Activated CD8-positive, alpha-beta T cell treated with anti-CD3 and anti-CD28 coated beads for 36 hours (primary cell): ENCODE data around the gene COPS7A. TPM values are rescaled to one million over a fixed set of nuclear protein-coding genes. Genes with fewer than 3 reads are reported as not detected.

Experiments
- ATAC-seq: fragments of 200-7000 bp; cut with Tn5 transposase; one replicate; pipeline ENCODE4 v1.10.0; 2021; ENCODE audit warnings: mild to moderate bottlenecking, moderate library complexity
- CTCF ChIA-PET: fragments of 350-600 bp; sonication (Branson Sonifier 250); formaldehyde crosslinking; loops from one replicate; lab custom pipeline; 2021; ENCODE audit warnings: antibody characterized with exemption; lab: Charles Lee
- POLR2A ChIA-PET: fragments of 350-600 bp; sonication (Branson Sonifier 250); formaldehyde crosslinking; loops from one replicate; lab custom pipeline; 2021; ENCODE audit warnings: antibody characterized with exemption; lab: Charles Lee
- DNase-seq: peaks from one replicate; pipeline ENCODE4 v3.0.0-alpha.2; 2020
- H3K27ac Mint-ChIP-seq: one replicate; pipeline ENCODE4 v1.8.0; 2021; ENCODE audit warnings: mild to moderate bottlenecking, mixed read lengths
- H3K27me3 Mint-ChIP-seq: one replicate; pipeline ENCODE4 v1.8.0; 2021; ENCODE audit warnings: mixed read lengths
- H3K36me3 Mint-ChIP-seq: one replicate; pipeline ENCODE4 v1.8.0; 2021; ENCODE audit warnings: low read depth, mixed read lengths
- H3K4me1 Mint-ChIP-seq: one replicate; pipeline ENCODE4 v1.8.0; 2021; ENCODE audit warnings: low read depth, mixed read lengths
- H3K4me3 Mint-ChIP-seq: one replicate; pipeline ENCODE4 v1.8.0; 2021; ENCODE audit warnings: mild to moderate bottlenecking, moderate library complexity, mixed read lengths
- H3K9me3 Mint-ChIP-seq: one replicate; pipeline ENCODE4 v1.8.0; 2021; ENCODE audit warnings: mixed read lengths
- intact Hi-C: fragments of 100-400 bp; cut with micrococcal nuclease; formaldehyde crosslinking; loops from one replicate; pipeline ENCODE4 v1.10.0; 2022
- total RNA-seq, 2 experiments: library from RNA; stranded (reverse); gene quantifications; one replicate each; pipeline ENCODE4 v1.2.3, GENCODE V29; 2021
- TF ChIP-seq, protein P1 (sequence below): fragments of 200-600 bp; IDR thresholded peaks from one replicate; pipeline ENCODE4 v1.8.0; 2022; ENCODE audit warnings: antibody characterized with exemption, mild to moderate bottlenecking

The COPS7A gene
- total RNA-seq, 2 experiments from 2014 or later = 35.9 to 38.8 TPM

GRCh38 chr12:6693832-6694355 lies 30.0 kb upstream of the COPS7A start:
- ChIA-PET POLR2A (interaction anchor here (1.3 kb wide), 1 partner anchor 174 kb away, joined by 3 read pairs; the partner anchor contains the start of gene TPI1), CTCF (interaction anchor here (2.0 kb wide), 1 partner anchor 10 kb away, joined by 9 read pairs; no protein-coding TSS in a partner anchor)
- no peaks in the 10 kb centered on the region for H3K9me3 Mint-ChIP-seq
- H3K4me1 Mint-ChIP-seq = peaks cover 10% of the 10 kb centered on the region
- H3K36me3 Mint-ChIP-seq = no peaks in the 10 kb centered on the region
- no peak for DNase-seq
- no peak for ATAC-seq
- intact Hi-C loops = no loop called here
- TF ChIP-seq, protein P1, sequence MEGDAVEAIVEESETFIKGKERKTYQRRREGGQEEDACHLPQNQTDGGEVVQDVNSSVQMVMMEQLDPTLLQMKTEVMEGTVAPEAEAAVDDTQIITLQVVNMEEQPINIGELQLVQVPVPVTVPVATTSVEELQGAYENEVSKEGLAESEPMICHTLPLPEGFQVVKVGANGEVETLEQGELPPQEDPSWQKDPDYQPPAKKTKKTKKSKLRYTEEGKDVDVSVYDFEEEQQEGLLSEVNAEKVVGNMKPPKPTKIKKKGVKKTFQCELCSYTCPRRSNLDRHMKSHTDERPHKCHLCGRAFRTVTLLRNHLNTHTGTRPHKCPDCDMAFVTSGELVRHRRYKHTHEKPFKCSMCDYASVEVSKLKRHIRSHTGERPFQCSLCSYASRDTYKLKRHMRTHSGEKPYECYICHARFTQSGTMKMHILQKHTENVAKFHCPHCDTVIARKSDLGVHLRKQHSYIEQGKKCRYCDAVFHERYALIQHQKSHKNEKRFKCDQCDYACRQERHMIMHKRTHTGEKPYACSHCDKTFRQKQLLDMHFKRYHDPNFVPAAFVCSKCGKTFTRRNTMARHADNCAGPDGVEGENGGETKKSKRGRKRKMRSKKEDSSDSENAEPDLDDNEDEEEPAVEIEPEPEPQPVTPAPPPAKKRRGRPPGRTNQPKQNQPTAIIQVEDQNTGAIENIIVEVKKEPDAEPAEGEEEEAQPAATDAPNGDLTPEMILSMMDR = no peak
- H3K27ac Mint-ChIP-seq = no peak overlapping the region
- H3K27me3 Mint-ChIP-seq = peaks cover 7% of the 10 kb centered on the region
- no peak overlapping the region for H3K4me3 Mint-ChIP-seq

GRCh38 chr12:6694701-6695100 lies 29.1 kb upstream of the COPS7A start:
- H3K27ac Mint-ChIP-seq = no peak overlapping the region

GRCh38 chr12:6695313-6696045 lies 28.4 kb upstream of the COPS7A start:
- Mint-ChIP-seq H3K4me3 (no peak overlapping the region), H3K27ac (no peak overlapping the region), H3K9me3 (no peaks in the 10 kb centered on the region), H3K4me1 (peaks cover 14% of the 10 kb centered on the region), H3K27me3 (peaks cover 15% of the 10 kb centered on the region), H3K36me3 (no peaks in the 10 kb centered on the region)
- intact Hi-C loops = no loop called here
- ChIA-PET CTCF (interaction anchor here (0.7 to 0.9 kb wide), 2 partner anchors 82 to 156 kb away, joined by 3 read pairs; no protein-coding TSS in a partner anchor), POLR2A (interaction anchor here (0.8 to 2.5 kb wide), 3 partner anchors 12 to 156 kb away, joined by 3 to 7 read pairs (median 4); no protein-coding TSS in a partner anchor)
- DNase-seq (no peak), ATAC-seq (no peak)
- TF ChIP-seq, protein P1 = no peak

More at GRCh38 chr12:6694701-6695100, 29.1 kb upstream of the COPS7A start:
- ChIA-PET CTCF (no interaction called here), POLR2A (no interaction called here)
- ATAC-seq (no peak), DNase-seq (no peak)
- intact Hi-C loops = no loop called here
- Mint-ChIP-seq H3K27me3 (peaks cover 14% of the 10 kb centered on the region), H3K9me3 (no peaks in the 10 kb centered on the region), H3K4me3 (no peak overlapping the region), H3K36me3 (no peaks in the 10 kb centered on the region), H3K4me1 (peaks cover 16% of the 10 kb centered on the region)
- TF ChIP-seq, protein P1 = no peak

GRCh38 chr12:6696690-6697583 lies 26.9 kb upstream of the COPS7A start:
- H3K4me1 Mint-ChIP-seq = peaks cover 16% of the 10 kb centered on the region
- intact Hi-C loops = no loop called here
- ChIA-PET CTCF (no interaction called here), POLR2A (interaction anchor here (0.8 to 2.5 kb wide), 3 partner anchors 10 to 62 kb away, joined by 4 to 7 read pairs (median 4); no protein-coding TSS in a partner anchor)
- no peak overlapping the region for H3K27ac Mint-ChIP-seq
- TF ChIP-seq, protein P1 = no peak
- H3K4me3 Mint-ChIP-seq = no peak overlapping the region
- DNase-seq (no peak), ATAC-seq (no peak)
- no peaks in the 10 kb centered on the region for H3K9me3 Mint-ChIP-seq
- H3K27me3 Mint-ChIP-seq = peaks cover 28% of the 10 kb centered on the region
- H3K36me3 Mint-ChIP-seq = no peaks in the 10 kb centered on the region
